Activated gamma-delta T cell treated with anti-CD3 and anti-CD28 coated beads, Interleukin-2, amount 50 U/mL, for 16 hours (primary cell): Measurements from ENCODE around the gene POLR3H.

ENCODE experiments used
- DNase-seq: peaks from one replicate; pipeline ENCODE4 v3.0.0-alpha.2; 2020; ENCODE audit warnings: low read depth

POLR3H gene

GRCh38 chr22:41516462-41516861, 27.8 kb downstream of the POLR3H start:
- no peak for DNase-seq

GRCh38 chr22:41513391-41513790, 30.9 kb downstream of the POLR3H start:
- DNase-seq = no peak

- DNase-seq = no peak
These were observed 31.7 kb downstream of the POLR3H start for GRCh38 chr22:41512421-41513194.

GRCh38 chr22:41511521-41511968, 32.7 kb downstream of the POLR3H start:
- no peak for DNase-seq

- DNase-seq = no peak
These were observed 35.5 kb downstream of the POLR3H start for GRCh38 chr22:41508770-41509170.

GRCh38 chr22:41507330-41508063, 36.8 kb downstream of the POLR3H start:
- DNase-seq = no peak

GRCh38 chr22:41505511-41506220, 38.6 kb downstream of the POLR3H start:
- DNase-seq = no peak

GRCh38 chr22:41504816-41505215, 39.5 kb downstream of the POLR3H start:
- no peak for DNase-seq

GRCh38 chr22:41504397-41504796, 39.9 kb downstream of the POLR3H start:
- no peak for DNase-seq

GRCh38 chr22:41501209-41501608, 43.1 kb downstream of the POLR3H start:
- DNase-seq = no peak

- DNase-seq = no peak
These were observed 44.0 kb downstream of the POLR3H start for GRCh38 chr22:41500303-41500702.

- DNase-seq = no peak
These were observed 44.5 kb downstream of the POLR3H start for GRCh38 chr22:41499624-41500280.

GRCh38 chr22:41498303-41498835, 45.9 kb downstream of the POLR3H start:
- DNase-seq = no peak

- no peak for DNase-seq
These were observed 52.7 kb downstream of the POLR3H start for GRCh38 chr22:41491374-41492100.

- no peak for DNase-seq
These were observed 55.5 kb downstream of the POLR3H start for GRCh38 chr22:41488596-41489385.

GRCh38 chr22:41488076-41488475, 56.2 kb downstream of the POLR3H start:
- DNase-seq = no peak

GRCh38 chr22:41487037-41487935, 57.0 kb downstream of the POLR3H start:
- DNase-seq = no peak

GRCh38 chr22:41485033-41485432, 59.2 kb downstream of the POLR3H start:
- no peak for DNase-seq

GRCh38 chr22:41482319-41482935, 61.8 kb downstream of the POLR3H start:
- no peak for DNase-seq
